Body of pancreas (tissue), 4 donors: ENCODE data around the gene WDR81. TPM values are rescaled to one million over a fixed set of nuclear protein-coding genes. Genes with fewer than 3 reads are reported as not detected.

Experiments
- ATAC-seq: fragments of 150-250 bp; one replicate; pipeline ENCODE4 v1.9.1; 2016
- DNase-seq, 4 donors: peaks; one replicate each; pipeline ENCODE4 v3.0.0-alpha.2; 2019
- H3K27ac ChIP-seq, 4 donors: fragments of 200-600 bp; sonication (generic); 1 replicate in 3 of 4; 2 replicates in 1 of 4; pipeline versions ENCODE4 v1.5.1 to v1.6.1; 2016 to 2019; ENCODE audit warnings: mild to moderate bottlenecking in 1 of 4, mixed read lengths in 1 of 4, moderate library complexity in 1 of 4
- H3K27me3 ChIP-seq, 2 donors: fragments of 200-600 bp; sonication (generic); one replicate each; pipeline ENCODE4 v1.6.0; 2016; ENCODE audit warnings: mild to moderate bottlenecking in 1 of 2
- H3K36me3 ChIP-seq, 2 donors: fragments of 200-600 bp; sonication (generic); replicated peaks in 1 of 2; 2 replicates each; pipeline ENCODE4 v1.5.1; 2016; ENCODE audit warnings: low read depth in 2 of 2; ENCODE audit not compliant: insufficient read depth in 1 of 2
- H3K4me1 ChIP-seq: fragments of 200-600 bp; sonication (generic); one replicate; pipeline ENCODE4 v1.6.0; 2016
- H3K4me3 ChIP-seq, 2 donors: fragments of 200-600 bp; sonication (generic); 1 replicate in 1 of 2; 2 replicates in 1 of 2; pipeline ENCODE4 v1.5.1; 2016 to 2019
- H3K9me3 ChIP-seq, 3 donors: fragments of 200-600 bp; sonication (generic); 1 replicate in 2 of 3; 2 replicates in 1 of 3; pipeline ENCODE4 v1.5.1; 2016
- POLR2A ChIP-seq, 3 donors: fragments of 450-650 bp; IDR thresholded peaks; one replicate each; pipeline ENCODE4 v1.6.1; 2016; ENCODE audit warnings: antibody characterized with exemption in 3 of 3, mild to moderate bottlenecking in 2 of 3
- WGBS, 2 donors: methylation state at CpG; one replicate each; pipeline ENCODE4 v1.1.5; 2017; 5-methylcytosine and 5-hydroxymethylcytosine counted together
- intact Hi-C: fragments of 100-400 bp; cut with DNase I; formaldehyde crosslinking; loops from one replicate; pipeline ENCODE4 v1.15.1; 2023
- total RNA-seq, 2 donors: library from RNA; depleted of rRNA; stranded (reverse); fragments of >200 nt; gene quantifications; one replicate each; pipeline ENCODE4 v1.1.0, GENCODE V29; 2016
- TF ChIP-seq, protein P1 (sequence below), 7 experiments: fragments of 450-650 bp in 4 of 7; fragments of 200-600 bp in 3 of 7; sonication (generic) in 3 of 7; IDR thresholded peaks; one replicate each; pipeline ENCODE4 v1.5.1; 2016 to 2019; ENCODE audit warnings: antibody characterized with exemption in 7 of 7

The WDR81 gene
- total RNA-seq, 2 donors from 2014 or later = 15.6 to 31.6 TPM

DNA sequence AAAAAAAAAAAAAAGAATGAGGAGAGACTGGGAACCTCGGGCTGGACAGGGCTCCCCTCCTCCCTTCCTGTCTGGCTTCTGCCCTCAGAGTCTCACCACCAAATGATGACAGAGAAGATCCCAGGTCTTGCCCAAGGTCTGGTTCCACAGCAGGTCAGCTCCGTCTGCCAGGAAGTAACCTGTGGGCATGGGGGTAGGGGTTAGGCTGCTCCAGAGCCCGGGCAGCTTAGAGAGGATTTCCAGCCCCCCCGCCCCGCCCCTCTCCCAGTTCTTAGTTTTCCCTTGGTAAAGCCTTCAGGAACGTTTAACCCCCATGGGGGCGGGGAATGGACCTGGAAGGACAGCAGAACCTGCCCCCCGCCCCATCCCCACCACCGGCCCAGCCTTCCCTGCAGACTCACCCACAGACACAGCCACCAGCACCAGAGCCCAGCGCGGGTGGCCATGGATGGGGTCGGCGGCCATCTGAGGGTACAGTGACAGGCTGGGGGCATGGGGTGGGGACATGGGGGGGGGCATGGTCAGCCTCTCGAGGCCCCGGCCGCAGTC lies 15.0 kb upstream of the WDR81 start:
- Histone ChIP-seq H3K27ac (peak overlapping the region in 1 of 4 donors; percentile 49), H3K36me3 (peaks cover 0 to 2% of the 10 kb centered on the region in 2 donors), H3K4me1 (peaks cover 26% of the 10 kb centered on the region), H3K9me3 (no peaks in the 10 kb centered on the region), H3K27me3 (no peaks in the 10 kb centered on the region), H3K4me3 (peak overlapping the region; percentile 52 to 74)
- peak in 1 of 4 donors; percentile 23 for DNase-seq
- ATAC-seq = no peak
- TF ChIP-seq, protein P1, sequence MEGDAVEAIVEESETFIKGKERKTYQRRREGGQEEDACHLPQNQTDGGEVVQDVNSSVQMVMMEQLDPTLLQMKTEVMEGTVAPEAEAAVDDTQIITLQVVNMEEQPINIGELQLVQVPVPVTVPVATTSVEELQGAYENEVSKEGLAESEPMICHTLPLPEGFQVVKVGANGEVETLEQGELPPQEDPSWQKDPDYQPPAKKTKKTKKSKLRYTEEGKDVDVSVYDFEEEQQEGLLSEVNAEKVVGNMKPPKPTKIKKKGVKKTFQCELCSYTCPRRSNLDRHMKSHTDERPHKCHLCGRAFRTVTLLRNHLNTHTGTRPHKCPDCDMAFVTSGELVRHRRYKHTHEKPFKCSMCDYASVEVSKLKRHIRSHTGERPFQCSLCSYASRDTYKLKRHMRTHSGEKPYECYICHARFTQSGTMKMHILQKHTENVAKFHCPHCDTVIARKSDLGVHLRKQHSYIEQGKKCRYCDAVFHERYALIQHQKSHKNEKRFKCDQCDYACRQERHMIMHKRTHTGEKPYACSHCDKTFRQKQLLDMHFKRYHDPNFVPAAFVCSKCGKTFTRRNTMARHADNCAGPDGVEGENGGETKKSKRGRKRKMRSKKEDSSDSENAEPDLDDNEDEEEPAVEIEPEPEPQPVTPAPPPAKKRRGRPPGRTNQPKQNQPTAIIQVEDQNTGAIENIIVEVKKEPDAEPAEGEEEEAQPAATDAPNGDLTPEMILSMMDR (IDR thresholded peaks at IDR 0.05) = no peak
- no peak for TF ChIP-seq POLR2A (IDR thresholded peaks at IDR 0.05)
- 18 to 36% methylated on average over 11 to 14 of the region's 16 CpGs for WGBS, 2 donors
- intact Hi-C loops = no loop called here

DNA sequence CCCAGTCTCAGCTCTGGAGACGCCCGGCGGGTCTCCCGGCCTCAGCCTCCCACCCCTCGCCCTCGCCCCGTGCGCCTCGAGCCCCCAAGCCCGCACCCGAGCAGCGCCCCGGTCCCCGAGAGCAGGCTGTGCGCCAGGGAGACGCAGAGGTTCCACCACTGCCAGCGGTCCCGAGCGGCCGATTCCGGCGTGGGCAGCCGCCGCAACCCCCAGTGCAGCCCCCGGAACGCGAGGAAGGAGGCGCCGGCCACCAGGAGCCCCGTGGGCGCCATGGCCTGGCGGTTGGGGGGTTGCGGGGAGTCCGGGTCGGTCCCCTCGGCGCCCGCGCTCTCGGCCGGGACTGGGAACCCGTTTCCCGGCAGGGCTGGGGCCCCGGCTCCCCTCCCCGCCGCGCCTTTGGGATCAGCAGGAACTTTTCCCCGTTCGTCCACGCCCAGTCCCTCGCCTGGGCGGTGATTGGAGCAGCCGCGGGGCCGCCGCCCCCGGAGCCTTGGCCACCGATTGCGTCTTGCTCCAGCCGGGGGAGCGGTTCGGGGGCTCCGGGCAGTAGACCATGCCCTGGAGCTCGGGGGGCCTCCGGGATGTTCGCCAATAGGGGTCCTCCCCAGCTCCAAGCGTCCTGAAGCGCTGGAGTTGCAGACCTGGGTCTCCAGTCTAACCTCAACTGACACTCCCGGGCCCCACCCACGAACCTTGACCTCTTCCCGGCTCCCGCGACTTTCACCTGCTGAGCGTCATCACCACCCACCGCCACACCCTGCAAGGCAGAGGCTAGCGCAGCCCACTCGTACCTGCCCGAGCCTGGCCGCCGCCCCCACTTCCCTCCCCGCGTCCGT lies 14.3 kb upstream of the WDR81 start, which contains the start of gene TLCD2:
Gene TLCD2 (minus strand): TSS at position 407 of the 836 bp plus-strand sequence. CDS start 135 bp downstream, at position 272.
- intact Hi-C loops = no loop called here
- DNase-seq = peak; percentile 68 to 76 (median 72)

DNA sequence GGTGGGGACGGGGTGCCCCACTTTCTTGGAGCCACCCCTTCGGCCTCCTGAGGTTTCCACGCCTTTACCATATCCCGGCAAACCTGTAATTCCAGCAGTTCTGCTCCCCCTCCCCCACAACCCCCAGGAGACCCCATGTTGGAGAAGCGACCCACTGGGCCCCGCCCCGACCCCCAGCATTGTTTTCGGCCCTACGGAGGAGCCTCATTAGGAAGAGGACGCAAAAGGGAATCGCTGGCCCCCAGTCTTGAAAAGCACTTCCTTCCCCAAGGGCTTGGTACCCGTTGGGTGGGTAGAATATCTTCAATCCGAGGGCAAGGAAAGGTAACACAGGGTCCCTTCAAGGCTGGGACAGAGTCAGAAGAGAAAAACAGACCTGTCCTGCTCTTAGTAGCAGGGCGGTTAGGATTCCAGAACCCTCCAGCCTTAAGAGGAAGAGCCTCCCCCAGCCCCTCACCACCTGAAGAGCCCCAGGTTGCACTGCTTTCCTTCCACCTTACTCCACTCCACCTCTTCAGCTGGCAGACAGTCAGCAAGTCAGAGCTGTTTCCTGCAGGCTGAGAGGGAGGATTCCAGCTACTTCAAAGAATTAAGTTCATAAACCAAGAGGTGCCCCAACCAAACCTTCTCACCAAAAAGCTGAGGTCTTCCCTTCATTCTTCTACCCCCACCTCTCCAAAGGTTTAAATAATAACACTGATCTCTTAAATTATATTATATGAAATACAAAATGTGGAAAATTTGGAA lies 13.5 kb upstream of the WDR81 start:
- Histone ChIP-seq H3K27ac (peak overlapping the region; percentile 13 to 69 (median 54)), H3K4me3 (peak overlapping the region in 1 of 2 donors; percentile 74), H3K36me3 (peaks cover 0 to 2% of the 10 kb centered on the region in 2 donors), H3K9me3 (no peaks in the 10 kb centered on the region), H3K4me1 (peaks cover 34% of the 10 kb centered on the region), H3K27me3 (no peaks in the 10 kb centered on the region)
- ATAC-seq = no peak
- intact Hi-C loops = no loop called here
- TF ChIP-seq, protein P1 (IDR thresholded peaks at IDR 0.05) = no peak
- TF ChIP-seq POLR2A (IDR thresholded peaks at IDR 0.05) = no peak
- no peak for DNase-seq
- 35 to 37% methylated on average over 10 to 13 of the region's 14 CpGs for WGBS, 2 donors

More for the DNA sequence above, 14.3 kb upstream of the WDR81 start, which contains the start of gene TLCD2:
- WGBS, 2 donors = 2 to 4% methylated on average over 13 to 55 of the region's 83 CpGs
- Histone ChIP-seq H3K4me3 (peak within 1 kb of the TSS; percentile 52 to 74), H3K36me3 (peaks cover 0 to 2% of the 10 kb centered on the region in 2 donors), H3K9me3 (no peaks in the 10 kb centered on the region), H3K27me3 (no peaks in the 10 kb centered on the region), H3K4me1 (peaks cover 33% of the 10 kb centered on the region), H3K27ac (peak within 1 kb of the TSS; percentile 13 to 69 (median 54))
- ATAC-seq = peak; percentile 39
- peak in 2 of 3 donors; percentile 48 for TF ChIP-seq POLR2A (IDR thresholded peaks at IDR 0.05)
- TF ChIP-seq, protein P1 (IDR thresholded peaks at IDR 0.05) = no peak

DNA sequence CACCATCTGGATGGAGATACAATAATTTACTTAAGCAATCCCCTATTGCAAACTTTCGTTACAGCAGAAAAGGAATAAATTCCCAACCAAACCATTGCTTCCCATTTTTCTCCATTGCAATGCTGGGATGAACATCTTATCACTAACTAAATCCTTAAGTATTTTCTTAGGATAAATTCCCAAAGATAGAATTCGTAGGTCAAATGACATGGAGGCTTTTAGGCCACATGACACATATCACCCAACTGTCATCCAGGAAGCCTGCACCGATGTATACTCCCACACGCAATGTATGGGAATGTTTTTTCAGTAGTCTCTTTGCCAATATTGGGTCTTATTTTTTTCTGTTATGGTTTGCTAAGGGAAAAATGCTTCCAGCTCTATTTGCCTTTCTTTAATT lies 12.7 kb upstream of the WDR81 start:
- Histone ChIP-seq H3K4me1 (peaks cover 34% of the 10 kb centered on the region), H3K27me3 (no peaks in the 10 kb centered on the region), H3K4me3 (no peak overlapping the region), H3K27ac (peak overlapping the region in 1 of 4 donors; percentile 2), H3K36me3 (peaks cover 0 to 2% of the 10 kb centered on the region in 2 donors), H3K9me3 (no peaks in the 10 kb centered on the region)
- TF ChIP-seq, protein P1 (IDR thresholded peaks at IDR 0.05) = no peak
- TF ChIP-seq POLR2A (IDR thresholded peaks at IDR 0.05) = peak in 1 of 3 donors; percentile 3
- 63 to 65% methylated on average over 4 of the region's 4 CpGs for WGBS, 2 donors
- ATAC-seq (no peak), DNase-seq (no peak)
- intact Hi-C loops = no loop called here
